Hepatocyte (in vitro differentiated cells): ENCODE data around the gene SLC25A3. TPM values are rescaled to one million over a fixed set of nuclear protein-coding genes. Genes with fewer than 3 reads are reported as not detected.
A peak's percentile ranks its signal among the peaks of the same experiment; 100 is the strongest.

Experiments
- DNase-seq: peaks from one replicate; pipeline ENCODE4 v3.0.0-alpha.2; 2016; ENCODE audit warnings: low spot score
- H2AFZ ChIP-seq: fragments of 200-600 bp; sonication (generic); 2 replicates; pipeline ENCODE4 v1.6.0; 2016; ENCODE audit warnings: antibody characterized with exemption, mild to moderate bottlenecking
- H3K27ac ChIP-seq: fragments of 200-600 bp; sonication (generic); 2 replicates; pipeline ENCODE4 v1.5.1; 2016; ENCODE audit warnings: mild to moderate bottlenecking
- H3K27me3 ChIP-seq: fragments of 200-600 bp; sonication (generic); 2 replicates; pipeline ENCODE4 v1.6.1; 2016
- H3K36me3 ChIP-seq: fragments of 200-600 bp; sonication (generic); replicated peaks from 2 replicates; pipeline ENCODE4 v1.5.1; 2016; ENCODE audit warnings: low read depth; ENCODE audit not compliant: insufficient read depth
- H3K4me1 ChIP-seq: fragments of 200-600 bp; sonication (generic); 2 replicates; pipeline ENCODE4 v1.5.1; 2016; ENCODE audit warnings: mild to moderate bottlenecking, moderate library complexity; ENCODE audit not compliant: insufficient read depth
- H3K4me2 ChIP-seq: fragments of 200-600 bp; sonication (generic); 2 replicates; pipeline ENCODE4 v1.6.0; 2016
- H3K4me3 ChIP-seq: fragments of 200-600 bp; sonication (generic); 2 replicates; pipeline ENCODE4 v1.5.1; 2016; ENCODE audit warnings: mild to moderate bottlenecking
- H3K79me2 ChIP-seq: fragments of 200-600 bp; sonication (generic); 2 replicates; pipeline ENCODE4 v1.6.0; 2017; ENCODE audit warnings: mild to moderate bottlenecking
- H3K9me2 ChIP-seq: fragments of 200-600 bp; sonication (generic); replicated peaks from 2 replicates; pipeline ENCODE4 v1.6.0; 2017; ENCODE audit warnings: mild to moderate bottlenecking; ENCODE audit not compliant: insufficient read depth
- H3K9me3 ChIP-seq: fragments of 200-600 bp; sonication (generic); 2 replicates; pipeline ENCODE4 v1.5.1; 2016; ENCODE audit warnings: low read depth, mild to moderate bottlenecking
- H4K20me1 ChIP-seq: fragments of 200-600 bp; sonication (generic); 2 replicates; pipeline ENCODE4 v1.6.0; 2016; ENCODE audit warnings: mild to moderate bottlenecking; ENCODE audit not compliant: insufficient read depth, poor library complexity, severe bottlenecking
- CTCF ChIP-seq: fragments of 200-600 bp; sonication (generic); IDR thresholded peaks from 2 replicates; pipeline ENCODE4 v1.5.1; 2016; ENCODE audit warnings: antibody characterized with exemption, mild to moderate bottlenecking; ENCODE audit not compliant: poor library complexity
- EZH2 ChIP-seq: fragments of 200-600 bp; sonication (generic); IDR thresholded peaks from 2 replicates; pipeline ENCODE4 v1.6.1; 2016; ENCODE audit warnings: antibody characterized with exemption, mild to moderate bottlenecking, borderline replicate concordance
- EZH2phosphoT487 ChIP-seq: fragments of 200-600 bp; sonication (generic); IDR thresholded peaks from one replicate; pipeline ENCODE4 v1.6.1; 2018; ENCODE audit warnings: antibody characterized with exemption, mild to moderate bottlenecking, low read depth, moderate library complexity; ENCODE audit not compliant: unreplicated experiment, severe bottlenecking
- WGBS: methylation state at CpG from one replicate; pipeline ENCODE4 v1.1.6; 2016; ENCODE audit warnings: low lambda C conversion rate; ENCODE audit errors: missing lambda C conversion rate; 5-methylcytosine and 5-hydroxymethylcytosine counted together
- polyA plus RNA-seq: library from polyadenylated mRNA; unstranded; fragments of >200 nt; fragmentation: Nextera tagmentation; extraction: Ambion mirVana; gene quantifications from 2 replicates; pipeline ENCODE4 v1.2.1, GENCODE V29; 2016
- total RNA-seq: library from RNA; depleted of rRNA; stranded (reverse); fragments of >200 nt; gene quantifications from 2 replicates; pipeline ENCODE4 v1.2.3, GENCODE V29; 2014

The SLC25A3 gene
- total RNA-seq (780 and 871 TPM in 2 replicates), polyA plus RNA-seq (421 and 423 TPM in 2 replicates)

GRCh38 chr12:98593351-98594049 is at the start of gene SLC25A3:
Gene SLC25A3, plus strand, starts transcription at chr12:98593686. Its CDS starts 293 bp downstream, at chr12:98593979.
- peak; percentile 99 for DNase-seq
- H3K4me3 ChIP-seq = peak within 1 kb of the TSS; percentile 58
- H3K9me3 ChIP-seq = no peaks in the 10 kb centered on the region
- H3K79me2 ChIP-seq = peaks cover 48% of the 10 kb centered on the region
- TF ChIP-seq EZH2phosphoT487 = no peak
- TF ChIP-seq EZH2 = no peak
- no peak for TF ChIP-seq CTCF
- H3K27ac ChIP-seq = peak within 1 kb of the TSS; percentile 95
- no peaks in the 10 kb centered on the region for H3K27me3 ChIP-seq
- peak within 1 kb of the TSS; percentile 85 for H3K4me2 ChIP-seq
- peak within 1 kb of the TSS; percentile 38 for H2AFZ ChIP-seq
- no peaks in the 10 kb centered on the region for H3K36me3 ChIP-seq
- H4K20me1 ChIP-seq = peaks cover 44% of the 10 kb centered on the region
- no peaks in the 10 kb centered on the region for H3K4me1 ChIP-seq
- H3K9me2 ChIP-seq = no peaks in the 10 kb centered on the region
- 1% methylated on average over 45 of the region's 67 CpGs for WGBS

GRCh38 chr12:98543701-98544100 is 49.8 kb upstream of the SLC25A3 start:
- Histone ChIP-seq H3K79me2 (peaks cover 30% of the 10 kb centered on the region), H4K20me1 (no peaks in the 10 kb centered on the region), H2AFZ (no peak overlapping the region), H3K27ac (no peak overlapping the region), H3K4me2 (no peak overlapping the region), H3K4me1 (no peaks in the 10 kb centered on the region), H3K27me3 (no peaks in the 10 kb centered on the region), H3K9me2 (no peaks in the 10 kb centered on the region), H3K9me3 (no peaks in the 10 kb centered on the region), H3K36me3 (no peaks in the 10 kb centered on the region), H3K4me3 (no peak overlapping the region)
- DNase-seq = no peak
- TF ChIP-seq CTCF (no peak), EZH2phosphoT487 (no peak), EZH2 (no peak)

- no peaks in the 10 kb centered on the region for H3K4me1 ChIP-seq
- no peaks in the 10 kb centered on the region for H3K9me2 ChIP-seq
- H3K36me3 ChIP-seq = no peaks in the 10 kb centered on the region
- H3K27me3 ChIP-seq = no peaks in the 10 kb centered on the region
- no peaks in the 10 kb centered on the region for H3K9me3 ChIP-seq
- WGBS = 97% methylated on average over 1 of the region's 1 CpG
- H3K79me2 ChIP-seq = peaks cover 28% of the 10 kb centered on the region
- no peaks in the 10 kb centered on the region for H4K20me1 ChIP-seq
- TF ChIP-seq EZH2 (no peak), EZH2phosphoT487 (no peak), CTCF (no peak)
- no peak overlapping the region for H3K27ac ChIP-seq
- H3K4me2 ChIP-seq = no peak overlapping the region
- no peak for DNase-seq
- no peak overlapping the region for H2AFZ ChIP-seq
- no peak overlapping the region for H3K4me3 ChIP-seq
Observed at GRCh38 chr12:98544751-98545150, 48.7 kb upstream of the SLC25A3 start.
